ENCODE measurements around the gene IQSEC3.
A peak's percentile ranks its signal among the peaks of the same experiment; 100 is the strongest.
"Not testable (repeated sequence)": the region's sequence is repeated elsewhere in the genome, so short reads cannot be mapped to it uniquely, and the experiment has no call there.

IQSEC3 gene

DNA sequence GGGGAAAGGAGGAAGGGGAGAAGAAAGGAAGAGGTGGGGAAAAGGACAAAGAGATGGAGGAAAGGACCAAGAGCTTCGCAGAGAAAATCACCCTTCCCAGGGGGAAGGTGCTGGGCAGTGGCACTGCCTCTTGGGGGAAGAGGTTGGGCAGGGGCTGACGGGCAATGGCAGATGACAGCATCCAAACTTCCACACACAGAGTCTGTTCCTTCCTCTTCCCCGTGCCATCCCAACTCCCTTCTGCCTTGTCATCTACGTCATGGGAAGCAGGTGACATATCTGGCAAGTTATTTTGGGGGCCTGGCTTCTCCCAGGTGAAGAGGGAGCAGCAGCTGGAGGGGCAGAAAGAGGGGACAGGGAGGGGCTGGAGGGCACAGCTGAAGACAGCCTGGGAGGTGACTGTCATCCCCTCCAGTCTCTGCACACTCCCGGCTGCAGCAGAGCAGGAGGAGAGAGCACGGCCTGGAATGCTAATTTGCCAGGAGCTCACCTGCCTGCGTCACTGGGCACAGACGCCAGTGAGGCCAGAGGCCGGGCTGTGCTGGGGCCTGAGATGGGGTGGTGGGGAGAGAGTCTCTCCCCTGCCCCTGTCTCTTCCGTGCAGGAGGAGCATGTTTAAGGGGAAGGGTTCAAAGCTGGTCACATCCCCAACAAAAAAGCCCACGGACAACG is 43.9 kb upstream of the IQSEC3 start:
- TF ChIP-seq, protein P1, sequence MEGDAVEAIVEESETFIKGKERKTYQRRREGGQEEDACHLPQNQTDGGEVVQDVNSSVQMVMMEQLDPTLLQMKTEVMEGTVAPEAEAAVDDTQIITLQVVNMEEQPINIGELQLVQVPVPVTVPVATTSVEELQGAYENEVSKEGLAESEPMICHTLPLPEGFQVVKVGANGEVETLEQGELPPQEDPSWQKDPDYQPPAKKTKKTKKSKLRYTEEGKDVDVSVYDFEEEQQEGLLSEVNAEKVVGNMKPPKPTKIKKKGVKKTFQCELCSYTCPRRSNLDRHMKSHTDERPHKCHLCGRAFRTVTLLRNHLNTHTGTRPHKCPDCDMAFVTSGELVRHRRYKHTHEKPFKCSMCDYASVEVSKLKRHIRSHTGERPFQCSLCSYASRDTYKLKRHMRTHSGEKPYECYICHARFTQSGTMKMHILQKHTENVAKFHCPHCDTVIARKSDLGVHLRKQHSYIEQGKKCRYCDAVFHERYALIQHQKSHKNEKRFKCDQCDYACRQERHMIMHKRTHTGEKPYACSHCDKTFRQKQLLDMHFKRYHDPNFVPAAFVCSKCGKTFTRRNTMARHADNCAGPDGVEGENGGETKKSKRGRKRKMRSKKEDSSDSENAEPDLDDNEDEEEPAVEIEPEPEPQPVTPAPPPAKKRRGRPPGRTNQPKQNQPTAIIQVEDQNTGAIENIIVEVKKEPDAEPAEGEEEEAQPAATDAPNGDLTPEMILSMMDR (IDR thresholded peaks at IDR 0.05): no peak
- intact Hi-C loops (cut with DNase I; ENCODE audit: low total_unique reads): no loop called here

DNA sequence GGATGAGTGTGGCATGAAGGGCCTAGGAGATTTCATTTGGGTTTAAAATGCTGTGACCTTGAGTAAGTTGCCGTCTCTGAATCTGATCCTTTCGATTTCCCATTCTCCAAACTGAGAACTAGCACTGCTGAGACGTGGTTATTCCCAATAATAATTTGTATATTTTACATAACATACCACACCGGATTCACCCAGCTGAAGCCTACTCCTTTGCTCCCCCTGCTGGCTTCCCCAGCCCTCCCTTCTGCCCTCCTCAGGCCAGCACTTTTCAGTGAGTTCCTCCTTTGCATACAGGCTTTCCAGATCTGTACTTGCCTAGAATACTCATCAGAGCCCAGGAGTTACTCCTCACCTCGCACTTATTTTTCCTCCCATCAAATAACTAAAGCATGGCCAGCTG is 38.7 kb upstream of the IQSEC3 start:
- H3K4me1 ChIP-seq; intact Hi-C loops (cut with DNase I; ENCODE audit: low total_unique reads); H3K27me3 ChIP-seq: not testable (repeated sequence)

More for the DNA sequence above, 43.9 kb upstream of the IQSEC3 start:
- peak in 1 of 2 donors; percentile 32 for DNase-seq
- Histone ChIP-seq H3K4me1 (no peaks in the 10 kb centered on the region), H3K27me3 (no peaks in the 10 kb centered on the region), H3K9me3 (no peaks in the 10 kb centered on the region), H3K36me3 (peaks cover 10 to 31% (median 27%) of the 10 kb centered on the region in 3 donors), H3K4me3 (no peak overlapping the region), H3K27ac (no peak overlapping the region)

DNA sequence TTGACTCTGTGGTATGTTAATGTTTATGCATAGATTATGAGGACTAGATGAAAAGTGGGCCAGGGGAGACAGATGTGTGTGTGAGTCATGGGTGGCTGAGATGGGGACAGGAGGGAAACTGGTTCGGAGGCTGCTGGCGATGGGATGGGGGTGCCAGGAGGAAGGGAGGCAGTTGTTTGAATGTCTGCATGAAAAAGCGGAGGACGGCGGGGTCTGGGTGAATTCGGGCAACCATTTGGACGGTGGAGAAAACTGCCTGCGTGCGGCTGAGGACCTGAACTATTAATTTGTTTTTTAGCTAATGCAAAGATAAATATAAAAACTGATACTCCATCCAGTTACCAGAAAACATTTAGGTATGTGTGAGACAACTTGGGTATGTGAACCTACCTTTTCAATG is 27.8 kb upstream of the IQSEC3 start:
- H3K4me3 ChIP-seq; intact Hi-C loops (cut with DNase I; ENCODE audit: low total_unique reads); H3K27ac ChIP-seq; H3K36me3 ChIP-seq; H3K27me3 ChIP-seq; H3K9me3 ChIP-seq; H3K4me1 ChIP-seq; DNase-seq: not testable (repeated sequence)

More for the DNA sequence above, 38.7 kb upstream of the IQSEC3 start:
- H3K36me3 ChIP-seq, H3K27ac ChIP-seq, DNase-seq, H3K4me3 ChIP-seq, H3K9me3 ChIP-seq: not testable (repeated sequence)

DNA sequence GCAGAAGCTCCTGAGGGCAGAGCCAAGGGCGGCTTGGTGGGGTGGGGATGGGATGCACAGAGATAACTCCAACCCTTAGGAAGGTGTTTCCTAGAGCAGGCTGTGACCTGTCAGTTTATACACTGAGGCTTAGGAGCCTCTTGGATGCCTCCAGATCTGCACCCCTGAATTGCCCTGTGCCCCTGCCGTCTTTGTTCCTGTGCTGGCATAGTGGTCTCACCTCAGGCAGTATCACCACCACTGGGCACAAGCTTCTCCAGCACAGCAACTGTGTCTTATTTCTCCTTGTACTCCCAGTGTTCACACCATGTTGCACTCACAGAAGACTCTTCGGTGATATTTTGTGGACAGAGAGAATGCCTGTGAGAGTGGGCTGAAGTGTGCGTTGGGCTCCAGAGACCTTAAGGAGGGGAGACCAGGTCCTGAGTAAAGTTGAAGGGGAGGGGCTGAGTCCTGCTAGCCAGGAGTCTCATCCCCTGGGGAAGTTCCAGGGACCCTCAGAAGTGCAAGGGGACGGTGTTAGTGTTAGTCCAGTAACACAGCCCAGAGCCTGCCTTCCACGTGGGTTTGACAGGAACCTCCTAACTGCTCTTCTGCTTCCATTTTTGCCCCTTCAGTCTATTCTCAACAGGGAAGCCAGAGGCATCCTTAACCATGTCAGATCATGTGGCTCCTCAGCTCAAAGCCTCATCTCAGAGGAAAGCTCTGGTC is 26.9 kb upstream of the IQSEC3 start:
- H3K27me3 ChIP-seq; H3K4me3 ChIP-seq; H3K27ac ChIP-seq; H3K36me3 ChIP-seq; H3K9me3 ChIP-seq; H3K4me1 ChIP-seq; DNase-seq; intact Hi-C loops (cut with DNase I; ENCODE audit: low total_unique reads): not testable (repeated sequence)

DNA sequence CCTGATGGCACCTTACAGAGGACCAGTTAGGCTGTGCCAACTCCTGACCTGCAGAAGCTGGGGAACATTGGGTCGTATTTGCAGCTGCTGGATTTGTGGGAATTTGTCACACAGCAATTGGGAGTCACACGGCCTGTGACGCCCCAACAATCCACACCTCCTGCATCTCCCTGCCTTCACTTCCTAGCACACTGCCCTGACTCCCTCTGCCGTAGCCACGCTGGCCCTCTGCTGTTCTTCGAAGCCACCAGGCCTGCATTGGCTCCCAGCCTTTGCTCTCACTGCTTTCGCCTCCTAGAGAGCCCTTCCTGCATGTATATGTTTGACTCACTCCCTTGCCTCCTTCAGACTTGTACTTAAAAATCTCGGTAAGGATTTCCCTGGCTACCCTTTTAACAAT is 22.2 kb upstream of the IQSEC3 start:
- H3K4me3 ChIP-seq; intact Hi-C loops (cut with DNase I; ENCODE audit: low total_unique reads); H3K27me3 ChIP-seq; DNase-seq; H3K4me1 ChIP-seq; H3K27ac ChIP-seq; H3K9me3 ChIP-seq; H3K36me3 ChIP-seq: not testable (repeated sequence)

DNA sequence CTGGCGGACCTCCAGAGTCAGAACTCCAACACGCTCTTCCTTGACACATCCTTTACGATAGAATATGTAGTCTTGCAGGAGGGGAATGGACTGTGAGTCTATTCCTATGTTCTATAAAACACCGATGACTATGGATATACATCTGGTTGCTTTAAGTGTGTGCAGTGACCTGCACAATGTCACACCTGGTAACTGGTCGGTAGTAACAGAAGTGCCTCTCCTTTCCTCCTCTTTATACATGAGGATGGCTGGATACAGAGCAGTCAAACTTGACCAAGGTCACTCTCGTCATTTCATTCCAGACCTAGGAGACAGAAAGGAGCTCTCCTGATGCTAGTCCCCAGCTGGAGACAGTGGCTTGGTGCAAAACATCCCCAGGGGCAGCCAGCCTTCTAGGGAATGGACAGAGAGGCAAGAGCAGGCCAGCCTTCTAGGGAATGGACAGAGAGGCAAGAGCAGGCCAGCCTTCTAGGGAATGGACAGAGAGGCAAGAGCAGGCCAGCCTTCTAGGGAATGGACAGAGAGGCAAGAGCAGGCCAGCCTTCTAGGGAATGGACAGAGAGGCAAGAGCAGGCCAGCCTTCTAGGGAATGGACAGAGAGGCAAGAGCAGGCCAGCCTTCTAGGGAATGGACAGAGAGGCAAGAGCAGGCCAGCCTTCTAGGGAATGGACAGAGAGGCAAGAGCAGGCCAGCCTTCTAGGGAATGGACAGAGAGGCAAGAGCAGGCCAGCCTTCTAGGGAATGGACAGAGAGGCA is 21.2 kb upstream of the IQSEC3 start:
- H3K27ac ChIP-seq; H3K27me3 ChIP-seq; H3K9me3 ChIP-seq; H3K4me3 ChIP-seq; H3K36me3 ChIP-seq; H3K4me1 ChIP-seq; intact Hi-C loops (cut with DNase I; ENCODE audit: low total_unique reads); DNase-seq: not testable (repeated sequence)

DNA sequence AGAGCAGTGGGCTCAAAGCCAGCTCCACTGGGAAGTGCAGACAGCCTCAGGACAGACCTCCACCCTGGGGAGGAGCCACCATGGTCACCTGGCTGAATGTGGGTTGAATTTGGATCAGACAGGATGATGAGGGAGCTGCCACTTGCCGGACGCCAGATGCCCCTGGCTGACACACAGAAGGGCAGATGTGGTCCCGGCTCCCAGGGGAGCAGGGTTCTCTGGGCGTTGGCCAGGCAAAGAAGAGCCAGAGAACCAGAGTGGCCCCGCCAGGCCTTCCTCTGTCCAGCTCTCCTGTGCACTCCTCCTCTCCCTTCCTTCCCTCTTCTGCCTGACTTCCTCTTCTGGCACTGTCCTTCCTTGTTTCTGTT is 20.6 kb upstream of the IQSEC3 start:
- H3K9me3 ChIP-seq; H3K36me3 ChIP-seq; H3K27ac ChIP-seq; DNase-seq; H3K4me3 ChIP-seq; H3K4me1 ChIP-seq; intact Hi-C loops (cut with DNase I; ENCODE audit: low total_unique reads); H3K27me3 ChIP-seq: not testable (repeated sequence)

DNA sequence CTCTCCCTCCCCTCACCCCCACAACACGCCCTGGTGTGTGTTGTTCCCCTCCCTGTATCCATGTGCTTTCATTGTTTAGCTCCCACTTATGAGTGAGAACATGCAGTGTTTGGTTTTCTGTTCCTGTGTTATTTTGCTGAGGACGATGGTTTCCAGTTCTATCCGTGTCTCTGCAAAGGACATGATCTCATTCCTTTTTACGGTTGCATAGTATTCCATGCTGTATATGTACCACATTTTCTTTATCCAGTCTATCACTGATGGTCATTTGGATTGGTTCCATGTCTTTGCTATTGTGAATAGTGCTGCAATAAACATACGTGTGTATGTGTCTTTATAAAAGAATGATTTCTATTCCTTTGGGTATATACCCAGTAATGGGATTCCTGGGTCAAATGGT is 20.0 kb upstream of the IQSEC3 start:
- intact Hi-C loops (cut with DNase I; ENCODE audit: low total_unique reads); DNase-seq; H3K27ac ChIP-seq; H3K36me3 ChIP-seq; H3K9me3 ChIP-seq; H3K27me3 ChIP-seq; H3K4me1 ChIP-seq; H3K4me3 ChIP-seq: not testable (repeated sequence)

DNA sequence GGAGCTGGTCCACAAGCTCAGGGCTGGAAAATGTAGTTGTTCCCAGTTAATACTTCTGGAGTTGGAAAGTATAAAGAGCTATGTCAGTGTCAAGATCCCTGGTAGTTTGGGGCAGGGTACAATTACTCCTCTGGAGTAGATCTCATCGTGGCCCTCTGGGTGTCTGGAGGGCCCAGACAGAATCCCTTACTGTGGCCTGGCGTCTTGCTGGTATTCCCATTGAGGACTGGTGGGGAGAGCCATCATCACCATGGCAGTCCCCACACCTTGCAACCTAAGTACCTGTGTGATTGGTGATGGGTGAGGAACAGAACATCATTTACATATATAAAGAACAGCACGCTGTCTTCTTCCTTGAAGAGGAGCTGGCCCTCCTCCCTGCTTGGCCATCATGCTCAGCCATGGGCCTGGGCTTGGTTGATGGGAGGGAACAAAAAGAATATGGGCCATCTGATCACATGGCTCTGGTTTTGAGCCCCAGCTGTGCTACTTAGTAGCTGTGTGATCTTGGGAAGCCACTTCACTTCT is 18.8 kb upstream of the IQSEC3 start:
- H3K36me3 ChIP-seq; intact Hi-C loops (cut with DNase I; ENCODE audit: low total_unique reads); H3K4me1 ChIP-seq; H3K9me3 ChIP-seq; H3K4me3 ChIP-seq; DNase-seq; H3K27ac ChIP-seq: not testable (repeated sequence)
- H3K27me3 ChIP-seq: peaks cover 0 to 10% of the 10 kb centered on the region in 2 donors

DNA sequence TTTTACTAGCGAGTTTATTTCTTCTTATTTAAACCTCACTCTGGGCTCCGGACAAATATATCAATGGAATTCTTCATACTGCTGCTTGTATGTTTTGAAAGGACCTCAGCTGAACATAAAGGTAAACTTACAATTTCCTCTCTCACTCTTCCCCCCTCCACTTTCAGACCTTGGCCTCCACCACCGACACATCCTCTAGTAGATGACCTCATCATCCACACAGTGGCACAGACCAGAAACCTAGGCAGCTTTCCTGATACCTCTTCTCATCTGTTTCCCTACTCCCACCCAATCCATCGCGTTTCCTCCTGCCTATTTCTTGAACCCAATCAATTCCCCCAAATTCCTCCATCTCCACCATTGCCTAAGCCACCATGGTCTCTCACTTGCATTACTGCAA is 17.4 kb upstream of the IQSEC3 start:
- H3K36me3 ChIP-seq; H3K4me3 ChIP-seq; H3K27ac ChIP-seq; H3K9me3 ChIP-seq; intact Hi-C loops (cut with DNase I; ENCODE audit: low total_unique reads); DNase-seq; H3K4me1 ChIP-seq: not testable (repeated sequence)
- H3K27me3 ChIP-seq: peaks cover 0 to 20% of the 10 kb centered on the region in 2 donors

DNA sequence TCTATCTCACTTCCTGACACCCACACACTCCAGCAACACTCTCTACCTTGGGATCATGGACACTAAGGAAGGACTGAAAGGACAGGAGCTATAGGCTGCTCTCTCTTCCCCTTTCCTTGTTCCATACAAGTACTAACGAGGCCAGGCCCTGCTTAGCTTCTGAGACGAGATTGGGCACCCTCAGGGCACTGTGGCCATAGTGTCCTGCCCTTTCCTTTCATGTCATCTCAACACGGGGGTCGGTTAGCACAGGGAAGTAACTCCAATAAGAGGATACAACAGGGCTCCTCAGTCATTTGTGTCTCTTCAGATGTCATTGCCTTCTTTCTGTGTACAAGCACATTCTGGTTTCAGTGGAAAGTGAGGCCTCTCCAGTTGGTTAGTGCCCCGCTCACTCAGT is 15.5 kb upstream of the IQSEC3 start:
- H3K36me3 ChIP-seq; H3K4me3 ChIP-seq; intact Hi-C loops (cut with DNase I; ENCODE audit: low total_unique reads); H3K9me3 ChIP-seq; DNase-seq; H3K27ac ChIP-seq; H3K4me1 ChIP-seq: not testable (repeated sequence)
- H3K27me3 ChIP-seq: peaks cover 0 to 35% of the 10 kb centered on the region in 2 donors

DNA sequence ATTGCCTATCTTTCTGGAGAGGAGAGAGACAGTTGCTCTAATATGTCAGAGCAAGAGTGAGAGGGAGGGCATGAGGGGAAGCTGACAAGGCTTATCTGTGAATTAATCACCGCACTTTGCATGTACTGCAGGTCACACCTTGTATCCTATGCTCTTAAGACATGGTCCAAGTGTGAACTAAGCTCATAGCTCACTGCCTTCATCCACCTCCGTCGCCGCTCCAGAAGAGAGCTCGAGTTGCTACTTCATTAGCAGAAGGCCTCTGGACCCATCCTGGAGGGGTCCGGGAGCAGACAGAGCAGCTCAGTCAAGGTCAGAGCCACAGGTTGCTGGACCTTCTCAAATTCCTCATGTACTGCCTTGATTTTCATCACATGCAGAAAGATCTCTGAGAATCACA is 14.6 kb upstream of the IQSEC3 start:
- peaks cover 0 to 44% of the 10 kb centered on the region in 2 donors for H3K27me3 ChIP-seq
- H3K36me3 ChIP-seq; H3K27ac ChIP-seq; intact Hi-C loops (cut with DNase I; ENCODE audit: low total_unique reads); H3K9me3 ChIP-seq; H3K4me3 ChIP-seq; DNase-seq; H3K4me1 ChIP-seq: not testable (repeated sequence)

Data from tibial artery (tissue), 4 donors.